CD4-positive, alpha-beta T cell treated with Interleukin-4 for 1 hour (primary cell): Measurements from ENCODE around the gene DNM1.

Experiments
- DNase-seq, 2 donors: peaks; one replicate each; pipeline ENCODE4 v3.0.0-alpha.2; 2020 to 2022

The DNM1 gene

DNA sequence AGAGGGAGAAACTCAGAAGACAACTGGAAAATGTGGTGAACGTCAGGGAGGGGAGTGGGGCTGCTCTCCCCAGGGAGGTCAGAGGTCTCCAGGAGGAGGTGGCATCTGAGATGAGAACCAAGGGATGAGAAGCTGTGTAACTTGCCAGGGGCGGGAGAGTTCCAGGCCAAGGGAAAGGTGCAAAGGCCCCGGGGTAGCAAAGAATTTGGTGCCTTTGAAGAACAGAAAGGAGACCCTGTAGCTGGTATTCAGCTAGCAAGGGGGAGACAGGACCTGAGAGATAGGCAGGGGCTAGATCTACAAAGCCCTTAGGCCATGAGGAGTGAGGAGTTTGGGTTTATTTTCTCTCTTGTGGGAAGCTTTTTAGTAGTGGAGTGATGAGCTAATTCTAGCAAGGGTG, 3.3 kb downstream of the DNM1 start:
- no peak for DNase-seq

DNA sequence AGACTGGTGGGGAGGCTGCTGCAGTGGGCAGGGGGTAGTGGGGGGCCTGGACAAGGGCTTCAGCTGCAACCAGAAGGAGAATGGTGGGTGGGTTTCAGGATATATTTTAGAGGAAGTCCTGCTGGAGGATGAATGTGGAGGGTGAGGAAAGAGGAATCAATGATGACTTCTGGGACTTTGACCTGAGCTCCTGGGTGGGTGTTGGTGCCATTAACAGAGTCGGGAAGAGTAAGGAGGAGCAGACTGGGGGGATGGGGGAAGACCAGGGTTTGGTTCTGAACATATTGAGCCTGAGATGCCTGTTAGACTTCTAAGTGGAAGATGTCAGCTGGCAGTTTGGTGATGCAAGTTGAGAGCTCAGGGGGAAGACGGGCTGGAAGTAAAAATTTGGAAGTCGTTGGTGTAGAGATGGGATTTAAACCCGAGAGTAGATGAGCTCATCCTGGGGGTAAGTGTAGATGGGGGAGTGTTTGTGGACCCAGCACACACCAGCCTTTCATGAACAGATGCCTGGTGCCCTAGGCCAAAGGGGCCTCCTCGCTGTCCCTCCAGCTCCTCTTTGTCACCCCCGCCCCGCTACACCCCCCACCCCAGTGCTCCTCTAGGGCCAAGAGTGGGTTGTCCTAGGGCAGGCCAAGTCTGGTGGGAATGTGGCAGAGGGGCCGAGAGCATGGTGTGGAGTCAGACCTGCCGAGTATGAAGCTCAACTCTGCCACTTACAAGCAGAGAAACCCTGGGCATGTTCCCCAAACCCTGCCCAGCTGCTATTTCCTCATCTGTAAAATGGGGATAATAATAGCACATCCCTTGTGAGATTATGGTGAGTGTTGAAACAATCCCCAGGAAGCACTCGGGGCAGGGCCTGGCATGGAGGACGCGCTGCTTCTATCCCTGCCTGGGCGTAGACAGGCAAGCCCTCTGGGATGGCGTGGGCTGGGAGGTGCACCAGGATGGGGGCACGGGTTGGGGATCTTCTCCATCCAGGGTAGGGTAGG, 4.0 kb downstream of the DNM1 start:
- DNase-seq, result no peak

DNA sequence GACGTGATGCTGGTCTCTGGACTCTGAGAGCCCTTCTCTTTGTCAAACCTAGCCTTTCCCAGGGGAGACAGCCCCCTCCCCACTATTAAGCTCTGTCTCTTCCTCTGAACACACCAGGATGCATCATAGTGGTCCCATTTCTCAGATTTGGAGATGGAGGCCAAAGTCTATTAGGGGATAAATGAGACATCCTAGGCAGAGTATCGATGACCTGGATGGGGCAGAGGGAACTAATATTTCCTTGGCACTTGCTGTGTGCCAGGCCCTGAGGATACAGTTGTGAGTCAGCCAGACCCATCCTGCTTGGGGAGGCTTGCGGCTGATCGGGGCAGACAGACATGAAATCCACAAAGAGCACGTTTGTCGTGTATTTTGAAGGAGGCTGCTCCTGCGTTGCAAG, 5.2 kb downstream of the DNM1 start:
- no peak for DNase-seq

DNA sequence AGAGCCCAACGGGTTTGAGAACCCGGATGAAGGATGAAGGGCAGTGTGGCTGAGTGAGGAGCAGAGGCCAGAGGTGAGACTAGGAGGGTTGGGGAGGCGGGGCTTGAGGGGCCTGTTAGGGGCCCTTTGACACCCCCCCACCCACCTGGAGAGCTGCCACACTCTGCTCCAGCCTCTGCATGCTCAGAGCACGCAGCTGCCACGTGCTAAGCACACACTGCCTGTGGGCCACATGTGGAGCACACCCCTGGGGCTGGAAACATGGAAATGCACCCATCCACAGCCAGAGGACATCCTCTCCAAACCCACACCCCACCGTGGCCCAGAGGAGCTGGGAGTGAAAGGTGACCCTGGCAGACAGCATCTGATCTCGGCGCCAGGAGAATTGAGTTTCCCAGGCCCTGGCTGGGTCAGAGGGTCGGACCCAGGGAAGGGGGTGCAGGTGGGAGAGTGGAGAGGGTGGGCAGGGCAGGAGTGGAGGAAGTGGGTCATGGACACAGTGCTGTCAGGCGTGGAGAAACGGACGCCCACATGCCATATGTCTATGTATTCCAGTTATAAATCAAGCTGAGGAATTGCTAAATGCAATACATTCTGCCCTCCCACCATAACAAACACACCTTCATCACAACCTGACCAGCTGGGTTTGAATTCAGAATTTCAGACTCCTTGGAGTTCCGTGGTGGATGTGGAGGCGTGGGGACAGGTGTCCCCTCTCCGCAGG, 5.9 kb downstream of the DNM1 start:
- no peak for DNase-seq

DNA sequence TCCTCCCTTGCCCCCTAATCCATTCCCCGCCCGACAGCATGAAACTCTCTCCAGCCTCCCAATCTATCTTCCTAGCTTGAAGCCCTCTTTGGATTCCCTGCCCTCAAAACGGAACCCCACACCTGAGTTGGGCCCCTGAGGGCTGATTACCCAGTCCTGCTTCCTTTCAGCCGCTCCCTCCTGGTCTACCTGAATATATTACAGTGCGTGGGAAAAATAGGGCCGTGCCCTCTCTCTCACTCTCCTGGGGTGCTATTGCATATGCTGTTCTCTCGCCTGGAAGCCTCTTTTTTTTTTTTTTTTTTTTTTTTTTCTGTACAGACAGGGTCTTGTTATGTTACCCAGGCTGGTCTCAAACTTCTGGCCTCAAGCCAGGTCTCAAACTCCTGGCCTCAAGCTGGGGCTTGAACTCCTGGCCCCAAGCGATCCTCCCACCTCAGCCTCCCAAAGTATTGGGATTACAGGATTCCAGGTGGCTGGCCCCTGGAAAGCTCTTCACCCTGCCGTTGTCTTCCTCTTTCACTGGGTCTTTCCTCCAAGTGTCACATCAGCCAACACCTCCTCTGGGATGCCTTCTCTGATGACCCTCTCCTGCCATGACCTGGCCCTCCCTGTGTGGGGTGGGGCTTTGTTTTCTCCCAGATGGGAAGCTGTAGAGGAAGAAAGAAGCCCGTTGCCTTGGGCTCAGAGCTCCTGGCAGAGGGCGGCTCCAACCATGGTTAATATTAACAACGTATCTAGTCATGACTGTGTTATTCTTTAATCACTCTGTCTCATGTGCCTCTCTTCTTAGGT, 8.2 kb downstream of the DNM1 start:
- DNase-seq, result no peak

DNA sequence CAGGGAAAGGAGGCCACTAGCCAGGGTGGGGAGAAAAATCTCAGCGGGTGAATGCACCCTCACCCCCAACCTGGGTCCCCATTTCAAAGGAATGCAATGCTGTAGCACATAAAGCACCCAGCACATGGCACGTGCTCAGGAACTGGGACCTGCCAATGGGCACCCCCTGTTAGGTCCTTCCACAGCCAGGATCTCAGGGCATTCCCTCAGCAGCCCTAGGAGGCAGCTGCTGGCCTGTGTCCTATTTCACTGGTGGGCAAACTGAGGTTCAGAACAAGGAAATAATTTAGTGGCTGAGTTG, 8.8 kb downstream of the DNM1 start:
- DNase-seq, result no peak

DNA sequence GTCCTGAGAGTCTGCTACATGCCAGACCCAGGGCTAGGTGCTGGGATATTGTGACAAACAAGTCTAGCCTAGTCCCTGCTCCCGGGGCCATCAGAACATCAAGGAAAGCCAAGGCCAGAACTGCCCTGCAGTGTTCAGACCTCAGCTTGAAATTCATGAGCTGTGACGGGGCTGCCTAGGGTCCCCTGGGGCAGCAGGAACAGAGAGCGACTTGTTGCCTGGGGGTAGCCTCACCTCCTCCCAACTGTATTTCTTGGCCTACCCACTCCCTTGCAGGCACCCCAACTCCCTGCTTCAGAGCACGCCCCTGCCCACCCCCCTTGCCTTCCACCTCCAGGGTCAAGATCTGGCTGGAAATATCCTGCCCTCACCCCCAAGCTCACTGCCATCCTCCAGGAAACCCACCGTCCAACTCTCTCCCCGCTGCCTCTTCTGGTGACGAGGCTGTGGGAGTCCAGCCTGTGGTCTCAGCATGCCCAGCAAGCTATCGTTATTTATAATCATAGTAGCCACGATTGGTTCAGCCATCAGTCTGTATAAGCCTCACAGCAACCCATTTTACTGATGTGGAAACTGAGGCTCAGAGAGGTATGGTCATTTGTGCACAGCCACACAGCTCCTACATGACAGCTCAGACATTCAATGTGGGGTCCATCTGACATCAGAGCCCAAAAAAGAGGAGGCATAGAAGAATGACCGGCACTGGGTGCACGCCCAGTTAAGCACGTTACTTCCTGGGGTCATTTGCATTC, 10.7 kb downstream of the DNM1 start:
- no peak for DNase-seq

DNA sequence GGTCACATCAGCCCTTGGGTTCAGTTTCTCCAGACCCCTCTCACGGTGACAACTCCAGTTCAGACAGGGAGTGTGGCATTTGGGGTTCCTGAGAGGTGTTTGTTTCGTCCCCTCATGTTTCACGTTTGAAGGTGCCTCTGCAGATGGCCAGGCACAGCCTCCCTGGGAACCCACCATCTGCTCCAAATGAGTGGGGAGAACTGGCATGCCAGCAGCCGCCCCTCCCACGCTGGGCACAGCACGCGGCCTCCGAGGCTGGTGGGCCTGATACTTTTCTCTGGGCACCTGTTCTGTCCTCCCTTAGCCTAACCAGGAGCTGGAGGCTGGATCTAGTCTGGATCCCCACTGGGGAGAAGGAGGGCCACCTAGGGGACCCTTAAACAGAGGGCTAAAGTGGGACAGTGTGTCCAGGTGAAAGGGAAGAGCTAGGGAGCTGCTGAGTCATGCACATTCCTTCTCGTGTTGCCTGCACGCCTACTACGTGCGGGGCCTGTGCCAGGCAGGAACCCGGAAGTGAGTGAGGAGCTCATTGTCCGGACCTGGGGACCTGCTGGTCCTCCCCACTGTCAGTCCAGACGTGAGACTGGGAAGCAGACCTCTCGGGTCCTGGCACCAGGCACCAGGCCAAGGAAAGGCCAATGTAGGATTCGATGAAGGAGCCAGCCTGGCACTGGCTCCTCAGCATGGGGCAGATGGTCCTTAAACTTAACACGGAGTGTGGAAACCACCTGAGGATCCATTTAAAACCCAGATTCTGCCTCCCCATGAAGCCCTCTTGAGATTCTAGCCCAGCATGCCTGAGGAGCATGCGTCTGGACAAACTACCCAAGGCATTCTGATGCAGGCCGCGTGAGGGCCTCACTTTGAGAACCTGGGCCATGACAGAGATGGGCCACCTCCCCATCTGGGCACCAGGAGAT, 11.7 kb downstream of the DNM1 start:
- no peak for DNase-seq

DNA sequence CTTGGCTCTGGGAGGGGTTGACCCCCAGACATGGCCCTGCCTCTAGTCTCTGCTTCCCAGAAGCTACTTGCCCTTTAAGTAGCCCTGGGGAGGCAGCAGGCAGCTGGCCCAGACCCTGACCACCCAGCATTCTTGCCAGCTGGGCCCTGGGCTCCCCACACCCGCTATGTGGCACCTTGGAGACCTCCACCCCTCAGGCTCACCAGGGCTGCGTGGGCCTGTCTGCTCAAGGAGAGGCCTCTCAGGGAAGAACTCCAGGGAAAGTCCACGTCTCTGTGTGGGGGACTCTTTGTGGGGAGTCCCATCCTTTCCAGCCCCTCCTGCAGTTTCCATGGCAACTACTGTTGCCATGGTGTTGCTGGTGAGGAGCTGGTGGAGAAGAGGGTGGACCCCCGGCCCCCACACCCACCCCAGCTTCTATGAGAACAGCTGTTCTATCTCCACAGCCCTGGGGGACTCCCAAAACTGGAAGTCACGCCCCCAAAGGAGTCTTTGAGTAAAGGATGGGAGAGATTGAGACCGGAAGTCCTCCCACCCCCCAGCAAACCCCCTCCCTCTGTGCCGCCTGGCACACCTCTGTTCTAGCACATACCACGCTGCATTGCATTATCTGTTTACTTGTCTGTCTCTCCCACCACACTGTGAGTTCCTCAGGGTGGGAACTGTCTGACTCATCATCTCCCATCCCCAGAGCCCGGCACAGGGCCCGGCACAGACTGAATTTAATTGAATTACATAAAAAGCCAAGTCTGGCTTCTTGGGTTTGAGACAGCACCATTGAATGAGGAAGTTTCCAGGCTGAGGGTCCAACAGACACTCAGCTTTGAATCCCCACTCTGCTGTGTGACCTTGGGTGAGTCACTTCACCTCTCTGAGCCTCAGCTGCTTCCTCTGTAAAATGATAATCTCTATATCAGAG, 12.6 kb downstream of the DNM1 start:
- DNase-seq, result no peak

DNA sequence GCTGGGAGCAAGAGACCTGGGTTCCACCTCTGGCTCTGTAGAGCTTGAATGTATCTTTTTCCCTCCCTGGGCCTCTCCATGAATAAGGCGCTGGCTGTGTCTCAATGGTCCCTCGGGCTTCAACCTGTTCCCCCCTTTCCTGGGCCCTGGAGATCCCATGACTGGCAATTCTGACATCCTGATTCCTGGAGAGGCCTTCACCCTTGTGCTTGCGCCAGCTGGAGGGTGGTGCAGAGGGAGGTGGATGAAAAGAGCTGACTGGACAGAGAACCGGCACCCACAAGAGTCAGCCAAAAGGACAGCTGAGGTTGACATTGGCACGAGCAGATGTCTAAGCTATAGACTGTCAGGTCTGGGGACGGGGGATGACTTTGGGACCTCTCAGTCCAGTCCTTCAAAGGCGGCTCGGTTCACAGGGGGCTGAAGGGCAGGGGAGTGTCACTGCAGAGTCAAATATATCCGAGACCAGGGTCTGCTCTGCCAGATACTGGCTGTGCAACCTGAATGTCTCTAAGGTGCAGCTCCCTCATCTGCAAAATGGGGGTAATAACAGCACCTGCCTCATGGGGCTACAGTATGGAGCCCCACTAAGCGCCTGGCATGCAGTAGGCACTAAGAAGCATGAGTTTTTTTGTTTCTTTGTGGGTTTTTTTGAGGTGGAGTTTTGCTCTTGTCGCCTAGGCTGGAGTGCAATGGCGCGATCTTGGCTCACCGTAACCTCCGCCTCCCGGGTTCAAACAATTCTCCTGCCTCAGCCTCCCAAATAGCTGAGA, 13.8 kb downstream of the DNM1 start:
- DNase-seq, result no peak

DNA sequence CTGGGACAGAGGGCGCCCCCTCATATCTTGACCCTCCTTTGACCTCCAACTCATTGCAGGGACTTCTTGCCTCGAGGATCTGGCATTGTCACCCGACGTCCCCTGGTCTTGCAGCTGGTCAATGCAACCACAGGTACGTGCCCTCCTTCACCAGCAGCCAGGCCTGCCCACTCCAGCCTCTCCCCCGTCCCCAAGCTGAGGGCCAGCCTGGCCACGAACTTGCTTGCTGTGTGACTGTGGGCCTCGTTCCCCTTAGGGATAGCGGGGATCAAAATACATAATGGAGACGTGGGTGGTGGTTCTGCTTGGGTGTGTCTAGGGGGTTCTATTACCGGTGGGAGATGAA, 15.0 kb downstream of the DNM1 start:
- DNase-seq, result no peak

DNA sequence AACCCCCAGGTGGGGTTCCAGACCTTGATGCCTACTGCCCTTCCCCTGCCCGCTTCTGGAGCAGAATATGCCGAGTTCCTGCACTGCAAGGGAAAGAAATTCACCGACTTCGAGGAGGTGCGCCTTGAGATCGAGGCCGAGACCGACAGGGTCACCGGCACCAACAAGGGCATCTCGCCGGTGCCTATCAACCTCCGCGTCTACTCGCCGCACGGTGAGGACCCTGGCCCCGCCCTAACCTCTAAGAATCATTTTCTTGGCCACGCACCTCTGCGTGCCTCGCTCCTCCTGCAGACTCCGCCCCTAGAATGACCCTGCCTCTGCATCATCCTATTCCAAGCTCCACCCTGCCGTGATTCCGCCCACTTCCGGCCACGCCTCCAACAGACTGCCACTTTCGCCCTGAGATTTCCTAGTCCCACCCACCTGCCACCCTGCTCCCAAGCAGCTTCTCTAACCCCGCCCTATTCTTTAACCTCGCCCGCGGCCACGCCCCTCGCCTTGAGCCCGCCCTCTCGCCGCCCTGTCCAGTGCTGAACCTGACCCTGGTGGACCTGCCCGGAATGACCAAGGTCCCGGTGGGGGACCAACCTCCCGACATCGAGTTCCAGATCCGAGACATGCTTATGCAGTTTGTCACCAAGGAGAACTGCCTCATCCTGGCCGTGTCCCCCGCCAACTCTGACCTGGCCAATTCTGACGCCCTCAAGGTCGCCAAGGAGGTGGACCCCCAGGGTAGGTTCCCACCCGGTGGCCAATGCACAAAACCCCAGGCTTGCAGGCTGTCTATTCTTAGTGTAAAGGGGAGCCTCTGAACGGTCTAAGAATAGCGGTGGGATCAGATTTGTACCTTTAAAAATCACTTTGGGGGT, 15.6 kb downstream of the DNM1 start:
- peak; percentile 97 for DNase-seq

DNA sequence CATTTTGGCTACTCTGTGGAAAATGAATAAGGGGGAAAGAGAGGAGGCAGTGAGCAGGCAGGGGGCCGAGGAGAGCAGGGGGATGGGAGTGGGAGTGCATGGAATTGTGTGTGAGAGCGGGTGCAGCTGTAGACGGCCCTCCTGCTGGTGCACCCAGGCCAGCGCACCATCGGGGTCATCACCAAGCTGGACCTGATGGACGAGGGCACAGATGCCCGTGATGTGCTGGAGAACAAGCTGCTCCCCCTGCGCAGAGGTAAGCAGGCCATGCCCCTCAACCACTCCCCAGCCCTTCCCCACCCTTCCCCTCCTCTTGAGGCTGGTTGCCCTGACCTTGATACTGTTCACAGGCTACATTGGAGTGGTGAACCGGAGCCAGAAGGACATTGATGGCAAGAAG, 16.7 kb downstream of the DNM1 start:
- no peak for DNase-seq

DNA sequence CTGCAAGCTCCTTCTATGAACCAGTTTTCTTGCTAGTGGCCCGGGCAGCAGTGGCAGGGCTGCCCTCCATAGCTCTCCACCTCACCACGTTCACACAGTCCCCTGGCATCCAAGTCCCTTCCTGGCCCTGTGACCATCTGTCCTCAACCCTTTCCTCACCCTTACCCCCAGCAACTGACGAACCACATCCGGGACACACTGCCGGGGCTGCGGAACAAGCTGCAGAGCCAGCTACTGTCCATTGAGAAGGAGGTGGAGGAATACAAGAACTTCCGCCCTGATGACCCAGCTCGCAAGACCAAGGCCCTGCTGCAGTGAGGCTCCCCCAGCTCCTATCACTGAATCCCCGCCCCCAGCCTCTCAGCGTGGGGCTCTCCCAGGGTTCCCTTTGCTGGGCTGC, 18.8 kb downstream of the DNM1 start:
- no peak for DNase-seq

DNA sequence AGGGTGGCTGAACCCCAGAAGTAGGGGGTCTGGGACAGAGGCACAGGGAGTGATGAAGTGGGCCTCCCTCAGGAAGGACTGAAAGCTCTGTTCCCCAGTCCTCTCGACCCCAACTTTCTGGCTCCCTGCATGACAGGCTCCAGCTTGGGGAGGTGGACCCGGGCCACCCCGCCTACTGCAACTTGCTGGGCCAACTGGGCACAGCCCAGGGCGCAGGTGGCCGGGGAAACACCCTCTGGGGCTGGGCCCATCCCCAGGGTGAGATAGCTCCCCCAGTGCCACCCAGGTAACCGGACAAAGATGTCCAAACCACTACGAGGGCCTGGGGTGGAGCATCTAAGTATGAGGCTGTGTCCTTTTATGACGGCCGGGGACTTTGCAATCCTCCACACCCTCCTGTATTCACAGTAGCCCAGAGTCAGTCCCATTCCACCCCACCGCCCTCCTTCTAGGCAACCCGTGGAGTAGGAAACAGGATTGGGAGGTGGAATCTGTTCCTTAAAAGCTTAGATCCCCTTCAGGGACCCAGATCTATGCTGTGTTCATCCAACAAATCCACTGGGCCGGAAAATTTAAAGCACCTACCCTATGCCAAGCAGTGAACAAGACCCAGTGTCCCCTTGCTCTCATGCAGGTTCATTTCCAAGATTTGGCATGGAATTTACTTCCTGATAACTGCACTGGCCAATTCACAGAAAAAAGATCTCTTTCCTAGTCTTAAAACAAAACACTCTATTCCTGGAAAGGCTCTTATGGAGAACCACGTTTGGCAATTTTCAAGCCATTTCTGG, 19.9 kb downstream of the DNM1 start:
- no peak for DNase-seq

DNA sequence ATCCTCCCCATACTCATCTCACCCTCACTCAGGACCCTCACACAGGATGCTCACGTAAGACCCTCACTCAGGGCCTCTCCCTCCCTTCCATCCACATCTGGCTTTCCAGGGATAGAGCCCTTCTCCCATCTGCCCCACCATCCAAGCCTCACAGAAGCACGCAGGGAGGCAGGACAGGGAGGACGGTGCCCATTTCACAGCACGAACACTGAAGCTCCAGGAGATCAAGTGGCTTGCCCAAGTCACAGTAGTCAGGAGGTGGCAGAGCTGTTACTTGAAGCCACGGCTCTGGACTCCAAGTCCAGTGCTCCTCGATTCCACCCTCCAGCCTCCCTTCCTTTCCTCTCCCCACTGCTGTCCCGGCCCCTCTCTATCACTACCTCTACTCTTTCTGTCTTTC, 21.7 kb downstream of the DNM1 start:
- no peak for DNase-seq

DNA sequence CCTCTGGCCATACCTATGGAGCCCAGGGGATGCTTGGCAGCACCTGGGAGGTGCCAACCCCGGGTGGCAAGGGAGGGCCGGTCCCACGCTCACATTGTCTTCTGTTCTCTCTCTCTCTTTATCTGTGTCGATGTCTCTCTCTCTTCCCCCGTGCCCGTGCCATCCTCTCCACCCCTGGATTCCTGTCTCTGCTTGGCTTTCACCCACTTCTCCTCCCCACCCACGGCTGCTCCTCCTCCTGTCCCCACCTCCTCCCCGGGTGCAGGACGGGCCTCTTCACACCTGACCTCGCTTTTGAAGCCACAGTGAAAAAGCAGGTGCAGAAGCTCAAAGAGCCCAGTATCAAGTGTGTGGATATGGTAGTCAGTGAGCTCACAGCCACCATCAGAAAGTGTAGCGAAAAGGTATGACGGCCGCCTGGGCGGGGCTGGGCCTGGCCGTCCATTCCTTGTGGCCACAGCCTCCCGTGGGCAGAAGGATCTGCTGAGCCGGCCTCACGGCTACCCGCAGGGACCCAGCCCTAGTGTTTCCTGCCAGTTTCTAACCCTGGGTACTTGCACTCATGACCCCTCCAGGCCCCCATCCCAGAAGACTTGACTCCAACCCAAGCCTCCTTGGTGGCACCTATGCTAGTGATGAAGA, 22.7 kb downstream of the DNM1 start:
- no peak for DNase-seq
